Measurements from ENCODE around the gene SRSF2. TPM values are rescaled to one million over a fixed set of nuclear protein-coding genes. Genes with fewer than 3 reads are reported as not detected.

Gene SRSF2
- 215 TPM for total RNA-seq (ENCODE audit: unreplicated experiment)
- long read RNA-seq, transcript SRSF2-204 (5 exons, 1,357 nt), result minor isoform, 7 of 180 reads
- long read RNA-seq, transcript SRSF2-208 (4 exons, 1,359 nt), result minor isoform, 12 of 180 reads
- long read RNA-seq, transcript SRSF2-202 (3 exons, 1,927 nt), result major isoform, 126 of 180 reads
- long read RNA-seq, partial matches to known transcripts, result 10 of 180 reads
- long read RNA-seq, other reads (novel, unspliced or antisense), result 17 of 180 reads

GRCh38 chr17:76737082-76737675, at the start of gene SRSF2:
SRSF2 (minus strand) TSS chr17:76737331; CDS start chr17:76737160, 171 bp downstream.
- TF ChIP-seq CTCF (IDR thresholded peaks at IDR 0.05; ENCODE audit: unreplicated experiment), result no peak
- peaks cover 31% of the 10 kb centered on the region for H3K36me3 Mint-ChIP-seq (ENCODE audit: low read depth, unreplicated experiment)
- no peaks in the 10 kb centered on the region for H3K9me3 Mint-ChIP-seq (ENCODE audit: unreplicated experiment)
- peak within 1 kb of the TSS; percentile 98 for H3K27ac Mint-ChIP-seq (ENCODE audit: unreplicated experiment)
- H3K27me3 Mint-ChIP-seq (ENCODE audit: unreplicated experiment), result peaks cover 14% of the 10 kb centered on the region
- peak within 1 kb of the TSS; percentile 100 for H3K4me3 Mint-ChIP-seq (ENCODE audit: unreplicated experiment)
- DNase-seq (ENCODE audit: low spot score), result peak; percentile 99
- H3K4me1 Mint-ChIP-seq (ENCODE audit: unreplicated experiment), result peaks cover 38% of the 10 kb centered on the region

DNA sequence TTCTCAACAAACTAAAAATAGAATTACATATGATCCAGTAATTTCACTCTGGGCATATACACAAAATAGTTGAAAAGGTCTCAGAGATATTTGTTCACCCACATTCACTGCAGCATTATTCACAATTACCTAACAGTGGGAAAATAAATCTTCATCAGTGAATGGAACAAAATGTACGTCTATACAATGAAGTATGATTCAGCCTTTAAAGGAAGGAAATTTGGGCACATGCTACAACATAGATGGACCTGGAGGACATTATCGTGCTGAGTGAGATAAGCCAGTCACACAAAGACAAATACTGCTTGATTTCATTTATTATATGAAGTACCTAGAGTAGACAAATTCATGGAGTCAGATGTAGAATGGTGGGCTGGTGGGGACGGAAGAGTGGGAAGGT, 47.8 kb upstream of the SRSF2 start:
- Mint-ChIP-seq H3K4me3 (ENCODE audit: unreplicated experiment) (no peak overlapping the region), H3K27me3 (ENCODE audit: unreplicated experiment) (no peaks in the 10 kb centered on the region), H3K36me3 (ENCODE audit: low read depth, unreplicated experiment) (peaks cover 5% of the 10 kb centered on the region), H3K9me3 (ENCODE audit: unreplicated experiment) (no peaks in the 10 kb centered on the region), H3K27ac (ENCODE audit: unreplicated experiment) (no peak overlapping the region), H3K4me1 (ENCODE audit: unreplicated experiment) (no peaks in the 10 kb centered on the region)
- DNase-seq (ENCODE audit: low spot score), result no peak
- no peak for TF ChIP-seq CTCF (IDR thresholded peaks at IDR 0.05; ENCODE audit: unreplicated experiment)

DNA sequence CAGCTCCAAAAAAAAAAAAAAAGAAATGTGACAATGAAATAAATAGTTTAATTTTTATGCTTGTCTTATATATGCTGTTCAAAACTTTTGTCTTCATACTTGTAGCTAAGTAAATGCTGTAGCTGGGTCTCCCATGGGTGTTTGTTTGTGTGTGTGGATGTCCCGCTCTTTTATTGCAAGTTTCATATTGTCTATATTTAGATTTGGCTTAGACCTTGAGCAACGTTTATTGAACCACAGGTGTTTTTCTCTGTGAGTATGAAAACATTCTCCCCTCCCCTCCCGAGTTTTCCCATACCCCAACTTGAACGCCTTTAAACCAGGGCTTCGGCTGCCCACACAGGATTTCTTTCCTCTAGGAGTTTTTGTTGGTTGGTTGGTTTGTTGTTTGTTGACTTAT, 46.0 kb upstream of the SRSF2 start:
- H3K27ac Mint-ChIP-seq (ENCODE audit: unreplicated experiment), result no peak overlapping the region
- H3K4me3 Mint-ChIP-seq (ENCODE audit: unreplicated experiment), result no peak overlapping the region
- no peak for TF ChIP-seq CTCF (IDR thresholded peaks at IDR 0.05; ENCODE audit: unreplicated experiment)
- DNase-seq (ENCODE audit: low spot score), result no peak
- peaks cover 5% of the 10 kb centered on the region for H3K36me3 Mint-ChIP-seq (ENCODE audit: low read depth, unreplicated experiment)
- no peaks in the 10 kb centered on the region for H3K27me3 Mint-ChIP-seq (ENCODE audit: unreplicated experiment)
- no peaks in the 10 kb centered on the region for H3K4me1 Mint-ChIP-seq (ENCODE audit: unreplicated experiment)
- no peaks in the 10 kb centered on the region for H3K9me3 Mint-ChIP-seq (ENCODE audit: unreplicated experiment)

GRCh38 chr17:76781056-76781982, 44.2 kb upstream of the SRSF2 start:
- no peaks in the 10 kb centered on the region for H3K27me3 Mint-ChIP-seq (ENCODE audit: unreplicated experiment)
- H3K9me3 Mint-ChIP-seq (ENCODE audit: unreplicated experiment), result no peaks in the 10 kb centered on the region
- no peaks in the 10 kb centered on the region for H3K4me1 Mint-ChIP-seq (ENCODE audit: unreplicated experiment)
- no peak overlapping the region for H3K27ac Mint-ChIP-seq (ENCODE audit: unreplicated experiment)
- no peak for TF ChIP-seq CTCF (IDR thresholded peaks at IDR 0.05; ENCODE audit: unreplicated experiment)
- no peak overlapping the region for H3K4me3 Mint-ChIP-seq (ENCODE audit: unreplicated experiment)
- H3K36me3 Mint-ChIP-seq (ENCODE audit: low read depth, unreplicated experiment), result peaks cover 12% of the 10 kb centered on the region
- no peak for DNase-seq (ENCODE audit: low spot score)

Data from endothelial cell (in vitro differentiated cells).